Kidney (tissue), 14 donors: ENCODE data around the gene DHCR24. TPM values are rescaled to one million over a fixed set of nuclear protein-coding genes. Genes with fewer than 3 reads are reported as not detected.

Source experiments
- DNase-seq, 5 donors: peaks; one replicate each; pipeline ENCODE4 v3.0.0-alpha.2; 2013 to 2020
- FAIRE-seq: peaks from 2 replicates; lab custom pipeline; 2012; peaks lifted over from hg19 to GRCh38; lab: Jason Lieb, UNC
- H3K27ac ChIP-seq, 2 donors: one replicate each; pipeline ENCODE4 v1.7.0; 2013; ENCODE audit warnings: low read depth in 2 of 2, low read length in 2 of 2, inconsistent platforms in 1 of 2
- H3K27me3 ChIP-seq: one replicate; pipeline ENCODE4 v1.7.1; 2013; ENCODE audit warnings: low read length, inconsistent platforms; ENCODE audit not compliant: control insufficient read depth, insufficient read depth
- H3K36me3 ChIP-seq, 3 donors: one replicate each; pipeline versions ENCODE4 v1.7.0 to v1.7.1; 2013; ENCODE audit warnings: low read length in 3 of 3, control low read depth in 1 of 3, inconsistent platforms in 1 of 3; ENCODE audit not compliant: insufficient read depth in 3 of 3, control insufficient read depth in 2 of 3
- H3K4me1 ChIP-seq, 3 donors: one replicate each; pipeline versions ENCODE4 v1.7.0 to v1.7.1; 2013; ENCODE audit warnings: low read length in 3 of 3, inconsistent platforms in 1 of 3, low read depth in 1 of 3; ENCODE audit not compliant: control insufficient read depth in 2 of 3, insufficient read depth in 2 of 3
- H3K4me3 ChIP-seq, 3 donors: one replicate each; pipeline versions ENCODE4 v1.7.0 to v1.8.1; 2013; ENCODE audit warnings: low read length in 3 of 3, control low read depth in 1 of 3, inconsistent platforms in 1 of 3
- H3K9ac ChIP-seq, 3 donors: one replicate each; pipeline versions ENCODE4 v1.7.0 to v1.7.1; 2013; ENCODE audit warnings: low read length in 3 of 3, control low read depth in 1 of 3, inconsistent platforms in 1 of 3
- H3K9me3 ChIP-seq, 3 donors: one replicate each; pipeline versions ENCODE4 v1.7.0 to v1.7.1; 2013; ENCODE audit warnings: low read length in 3 of 3, control low read depth in 1 of 3, inconsistent platforms in 1 of 3; ENCODE audit not compliant: control insufficient read depth in 2 of 3, insufficient read depth in 1 of 3
- CTCF ChIP-seq: IDR thresholded peaks from 3 replicates; pipeline ENCODE4 v1.5.1; 2012; ENCODE audit warnings: mild to moderate bottlenecking, moderate library complexity, borderline replicate concordance; ENCODE audit not compliant: insufficient read depth; ENCODE audit errors: extremely low read depth
- intact Hi-C: fragments of 100-400 bp; cut with DNase I; formaldehyde crosslinking; loops from one replicate; pipeline ENCODE4 v1.11.1; 2022
- polyA plus RNA-seq: library from polyadenylated mRNA; stranded (reverse); fragments of 350-450 nt; fragmentation: Illumina TruSeq; extraction: RNeasy Lipid Tissue Mini Kit (QIAGEN cat#74804); gene quantifications from one replicate; pipeline ENCODE4 v1.2.3, GENCODE V29; 2014; ENCODE audit warnings: low read depth, low replicate concordance; ENCODE audit not compliant: insufficient read depth
- total RNA-seq: library from RNA; stranded (reverse); fragmentation: NEBNext Ultra II Directional; extraction: Animal tissue kit (Norgen Biotek cat#: 25700); gene quantifications from one replicate; pipeline ENCODE4 v1.2.1, GENCODE V29; 2021
- donor health status: control.
- donor health status: control.
- donor health status: control.
- donor health status: control.
- donor health status: control.
- donor health status: DM: yes; HTN: yes; CAD: no.
- donor health status: Normal renal cell carcinoma (clear cell type).

Gene DHCR24
- total and polyA plus RNA-seq, 2 donors from 2014 or later, result 33.7 to 91.7 TPM

GRCh38 chr1:54853793-54854370 lies 33.1 kb downstream of the DHCR24 start:
- TF ChIP-seq CTCF, result no peak
- Histone ChIP-seq H3K9ac (no peak overlapping the region), H3K4me3 (no peak overlapping the region), H3K27ac (no peak overlapping the region), H3K27me3 (no peaks in the 10 kb centered on the region), H3K9me3 (no peaks in the 10 kb centered on the region), H3K36me3 (peaks cover 0 to 13% (median 6%) of the 10 kb centered on the region in 3 donors), H3K4me1 (peaks cover 2 to 47% (median 19%) of the 10 kb centered on the region in 3 donors)
- intact Hi-C loops, result no loop called here
- FAIRE-seq (no peak), DNase-seq (no peak)

- TF ChIP-seq CTCF, result no peak
- Histone ChIP-seq H3K27ac (peak overlapping the region in 1 of 2 donors; percentile 5), H3K36me3 (peaks cover 0 to 13% (median 8%) of the 10 kb centered on the region in 3 donors), H3K9ac (no peak overlapping the region), H3K27me3 (no peaks in the 10 kb centered on the region), H3K4me1 (peaks cover 1 to 46% (median 18%) of the 10 kb centered on the region in 3 donors), H3K4me3 (no peak overlapping the region), H3K9me3 (no peaks in the 10 kb centered on the region)
- DNase-seq (no peak), FAIRE-seq (no peak)
- intact Hi-C loops, result no loop called here
These were observed 33.8 kb downstream of the DHCR24 start for GRCh38 chr1:54853096-54853792.

GRCh38 chr1:54851936-54852524 lies 35.0 kb downstream of the DHCR24 start:
- Histone ChIP-seq H3K9ac (no peak overlapping the region), H3K27me3 (no peaks in the 10 kb centered on the region), H3K4me3 (no peak overlapping the region), H3K36me3 (peaks cover 0 to 13% (median 8%) of the 10 kb centered on the region in 3 donors), H3K9me3 (no peaks in the 10 kb centered on the region), H3K4me1 (peaks cover 0 to 40% (median 12%) of the 10 kb centered on the region in 3 donors), H3K27ac (no peak overlapping the region)
- FAIRE-seq, result no peak
- TF ChIP-seq CTCF, result no peak
- intact Hi-C loops, result no loop called here
- DNase-seq, result peak in 1 of 5 donors; percentile 40
